IPS-18a (cell line): ENCODE data around the gene PROX2.

ENCODE experiments used
- H3K27ac ChIP-seq: one replicate; pipeline ENCODE4 v1.5.1; 2013; ENCODE audit warnings: low read length
- H3K27me3 ChIP-seq: one replicate; pipeline ENCODE4 v1.6.1; 2013; ENCODE audit warnings: mild to moderate bottlenecking, low read length; ENCODE audit not compliant: control insufficient read depth, insufficient read depth
- H3K36me3 ChIP-seq: one replicate; pipeline ENCODE4 v1.6.1; 2013; ENCODE audit warnings: low read depth, low read length; ENCODE audit not compliant: control insufficient read depth
- H3K4me1 ChIP-seq: one replicate; pipeline ENCODE4 v1.6.1; 2013; ENCODE audit warnings: low read depth, low read length; ENCODE audit not compliant: control insufficient read depth
- H3K4me3 ChIP-seq: one replicate; pipeline ENCODE4 v1.5.1; 2013; ENCODE audit warnings: low read length
- H3K9ac ChIP-seq: one replicate; pipeline ENCODE4 v1.6.1; 2013; ENCODE audit warnings: mild to moderate bottlenecking, low read length, moderate library complexity
- H3K9me3 ChIP-seq: one replicate; pipeline ENCODE4 v1.6.1; 2013; ENCODE audit warnings: low read depth, low read length; ENCODE audit not compliant: control insufficient read depth

Gene PROX2

DNA sequence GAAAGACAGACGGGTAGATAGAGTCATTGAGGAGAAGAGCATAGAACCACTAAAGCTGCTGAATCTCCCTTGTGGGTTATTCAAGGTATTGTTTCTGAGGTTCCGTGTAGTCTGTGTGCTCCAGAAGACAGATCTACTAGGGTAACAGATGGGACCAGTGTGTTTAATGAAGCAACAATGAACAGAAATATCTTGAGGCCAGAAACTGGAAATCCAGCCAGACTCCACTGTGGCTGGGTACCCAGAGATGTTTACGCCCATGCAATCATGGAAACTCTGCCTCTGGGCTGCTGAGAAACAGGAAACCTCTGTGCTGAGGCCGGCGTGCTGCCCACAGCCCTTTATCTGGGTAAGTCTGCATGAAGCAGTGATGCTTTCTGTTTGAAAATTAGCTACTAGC is 8.3 kb downstream of the PROX2 start:
- H3K9me3 ChIP-seq: no peaks in the 10 kb centered on the region
- no peak overlapping the region for H3K4me3 ChIP-seq
- no peak overlapping the region for H3K27ac ChIP-seq
- H3K4me1 ChIP-seq: no peaks in the 10 kb centered on the region
- no peak overlapping the region for H3K9ac ChIP-seq
- H3K36me3 ChIP-seq: no peaks in the 10 kb centered on the region
- H3K27me3 ChIP-seq: no peaks in the 10 kb centered on the region

GRCh38 chr14:74866708-74867389 is 9.1 kb downstream of the PROX2 start:
- Histone ChIP-seq H3K27ac (no peak overlapping the region), H3K4me3 (no peak overlapping the region), H3K9ac (no peak overlapping the region), H3K36me3 (no peaks in the 10 kb centered on the region), H3K4me1 (no peaks in the 10 kb centered on the region), H3K9me3 (no peaks in the 10 kb centered on the region), H3K27me3 (no peaks in the 10 kb centered on the region)

GRCh38 chr14:74865156-74865555 is 10.8 kb downstream of the PROX2 start:
- no peaks in the 10 kb centered on the region for H3K9me3 ChIP-seq
- no peaks in the 10 kb centered on the region for H3K36me3 ChIP-seq
- no peak overlapping the region for H3K27ac ChIP-seq
- H3K27me3 ChIP-seq: no peaks in the 10 kb centered on the region
- H3K9ac ChIP-seq: no peak overlapping the region
- no peak overlapping the region for H3K4me3 ChIP-seq
- H3K4me1 ChIP-seq: peaks cover 4% of the 10 kb centered on the region

GRCh38 chr14:74864198-74864597 is 11.7 kb downstream of the PROX2 start:
- no peak overlapping the region for H3K9ac ChIP-seq
- H3K4me3 ChIP-seq: no peak overlapping the region
- no peak overlapping the region for H3K27ac ChIP-seq
- H3K4me1 ChIP-seq: peaks cover 4% of the 10 kb centered on the region
- H3K27me3 ChIP-seq: no peaks in the 10 kb centered on the region
- H3K9me3 ChIP-seq: no peaks in the 10 kb centered on the region
- H3K36me3 ChIP-seq: no peaks in the 10 kb centered on the region

DNA sequence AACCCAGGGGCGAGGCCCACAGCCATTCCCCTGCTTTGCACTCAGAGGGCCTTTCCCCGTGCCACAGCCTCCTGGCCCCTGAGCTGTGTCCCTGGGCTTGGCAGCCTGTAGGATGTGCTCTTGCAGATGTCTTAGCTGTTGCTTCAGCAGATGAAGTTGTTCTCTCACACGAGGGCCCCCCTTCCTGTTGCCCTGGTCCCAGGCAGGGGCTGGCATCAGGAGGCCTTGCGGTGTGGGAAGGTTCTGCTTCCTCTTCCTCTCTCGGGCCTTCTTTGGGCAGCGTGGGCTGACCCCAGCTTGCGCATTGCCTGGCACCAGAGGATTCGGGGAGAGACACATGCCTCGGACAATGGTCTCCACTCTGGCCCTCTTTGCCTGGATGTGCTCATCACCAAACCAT is 12.7 kb downstream of the PROX2 start:
- no peaks in the 10 kb centered on the region for H3K9me3 ChIP-seq
- no peak overlapping the region for H3K9ac ChIP-seq
- H3K36me3 ChIP-seq: no peaks in the 10 kb centered on the region
- peaks cover 4% of the 10 kb centered on the region for H3K4me1 ChIP-seq
- no peak overlapping the region for H3K27ac ChIP-seq
- H3K27me3 ChIP-seq: no peaks in the 10 kb centered on the region
- H3K4me3 ChIP-seq: no peak overlapping the region

- Histone ChIP-seq H3K36me3 (no peaks in the 10 kb centered on the region), H3K27ac (no peak overlapping the region), H3K9me3 (no peaks in the 10 kb centered on the region), H3K4me1 (peaks cover 4% of the 10 kb centered on the region), H3K9ac (no peak overlapping the region), H3K27me3 (no peaks in the 10 kb centered on the region), H3K4me3 (no peak overlapping the region)
Observed at GRCh38 chr14:74861734-74862090, 14.2 kb downstream of the PROX2 start.

- H3K27me3 ChIP-seq: no peaks in the 10 kb centered on the region
- no peak overlapping the region for H3K27ac ChIP-seq
- no peaks in the 10 kb centered on the region for H3K9me3 ChIP-seq
- no peak overlapping the region for H3K9ac ChIP-seq
- peaks cover 4% of the 10 kb centered on the region for H3K4me1 ChIP-seq
- H3K36me3 ChIP-seq: no peaks in the 10 kb centered on the region
- no peak overlapping the region for H3K4me3 ChIP-seq
Observed at GRCh38 chr14:74860899-74861733, 14.8 kb downstream of the PROX2 start.

- H3K27ac ChIP-seq: no peak overlapping the region
- no peaks in the 10 kb centered on the region for H3K27me3 ChIP-seq
- no peak overlapping the region for H3K9ac ChIP-seq
- H3K4me3 ChIP-seq: no peak overlapping the region
- no peaks in the 10 kb centered on the region for H3K9me3 ChIP-seq
- peaks cover 4% of the 10 kb centered on the region for H3K4me1 ChIP-seq
- H3K36me3 ChIP-seq: no peaks in the 10 kb centered on the region
Observed at GRCh38 chr14:74859757-74860552, 16.0 kb downstream of the PROX2 start.

DNA sequence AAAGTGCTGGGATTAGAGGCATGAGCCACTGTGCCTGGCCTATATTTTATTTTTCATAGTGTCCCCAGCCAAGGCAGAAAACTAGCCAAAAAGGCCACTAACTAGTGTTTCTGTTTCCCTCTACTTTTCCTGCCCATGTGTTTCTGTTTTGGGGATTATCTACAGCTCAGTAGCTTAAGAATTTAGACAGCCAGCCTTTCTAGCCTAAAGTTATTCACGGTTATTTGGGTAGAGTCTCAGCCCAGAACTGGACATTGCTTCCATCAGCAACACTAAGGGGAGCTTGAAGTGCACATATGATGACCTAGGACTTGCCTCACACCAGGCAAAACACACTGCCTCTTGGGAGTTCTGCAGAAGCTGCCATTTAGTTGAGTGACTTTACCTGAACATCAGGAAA is 17.9 kb downstream of the PROX2 start:
- H3K4me3 ChIP-seq: no peak overlapping the region
- no peak overlapping the region for H3K27ac ChIP-seq
- no peaks in the 10 kb centered on the region for H3K9me3 ChIP-seq
- H3K9ac ChIP-seq: no peak overlapping the region
- no peaks in the 10 kb centered on the region for H3K27me3 ChIP-seq
- peaks cover 4% of the 10 kb centered on the region for H3K4me1 ChIP-seq
- H3K36me3 ChIP-seq: no peaks in the 10 kb centered on the region

DNA sequence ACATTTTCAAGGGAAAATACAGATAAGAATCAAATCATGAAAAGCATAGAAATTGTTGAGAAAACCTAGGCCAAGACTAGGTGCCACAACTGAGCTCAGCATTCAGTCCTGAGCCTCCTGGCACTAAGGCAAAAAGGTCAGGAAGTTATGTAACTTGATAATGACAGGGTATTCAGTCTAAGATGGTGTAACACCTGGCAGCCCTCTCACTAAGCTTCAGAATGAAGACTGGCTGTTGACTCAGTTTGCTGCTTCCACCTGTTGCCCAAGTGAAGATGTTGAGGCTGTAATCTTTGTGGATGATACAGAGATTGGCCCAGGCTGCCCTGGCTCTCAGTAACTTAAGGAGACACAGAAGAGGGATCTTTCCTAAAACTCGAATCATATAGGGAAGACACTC is 19.6 kb downstream of the PROX2 start:
- H3K27ac ChIP-seq: no peak overlapping the region
- no peak overlapping the region for H3K9ac ChIP-seq
- no peaks in the 10 kb centered on the region for H3K36me3 ChIP-seq
- H3K9me3 ChIP-seq: no peaks in the 10 kb centered on the region
- H3K4me3 ChIP-seq: no peak overlapping the region
- H3K27me3 ChIP-seq: no peaks in the 10 kb centered on the region
- peaks cover 4% of the 10 kb centered on the region for H3K4me1 ChIP-seq

- no peaks in the 10 kb centered on the region for H3K27me3 ChIP-seq
- H3K9ac ChIP-seq: no peak overlapping the region
- H3K9me3 ChIP-seq: no peaks in the 10 kb centered on the region
- H3K4me1 ChIP-seq: no peaks in the 10 kb centered on the region
- H3K4me3 ChIP-seq: no peak overlapping the region
- H3K27ac ChIP-seq: no peak overlapping the region
- H3K36me3 ChIP-seq: no peaks in the 10 kb centered on the region
Observed at GRCh38 chr14:74855945-74856344, 20.0 kb downstream of the PROX2 start.
